HG02798 (cell line): ENCODE measurements around the gene NRP2.

Source experiments
- ATAC-seq: cut with Tn5 transposase; IDR thresholded peaks from one replicate; pipeline ENCODE4 v1.9.1; 2021; ENCODE audit warnings: mild to moderate bottlenecking; ENCODE audit not compliant: unreplicated experiment, poor library complexity

Gene NRP2

GRCh38 chr2:205705511-205706349 lies 23.4 kb downstream of the NRP2 start:
- ATAC-seq, result no peak

- peak; percentile 97 for ATAC-seq
These were observed 24.6 kb downstream of the NRP2 start for GRCh38 chr2:205706769-205707381.

GRCh38 chr2:205708231-205708631 lies 25.9 kb downstream of the NRP2 start:
- no peak for ATAC-seq

- no peak for ATAC-seq
These were observed 27.0 kb downstream of the NRP2 start for GRCh38 chr2:205709319-205709718.

- no peak for ATAC-seq
These were observed 30.2 kb downstream of the NRP2 start for GRCh38 chr2:205712508-205712907.

- no peak for ATAC-seq
These were observed 30.8 kb downstream of the NRP2 start for GRCh38 chr2:205713086-205713485.

GRCh38 chr2:205714058-205714776 lies 31.9 kb downstream of the NRP2 start:
- peak; percentile 78 for ATAC-seq

GRCh38 chr2:205714789-205715720 lies 32.8 kb downstream of the NRP2 start:
- ATAC-seq, result no peak

- ATAC-seq, result no peak
These were observed 33.7 kb downstream of the NRP2 start for GRCh38 chr2:205715831-205716525.

- no peak for ATAC-seq
These were observed 35.0 kb downstream of the NRP2 start for GRCh38 chr2:205717175-205717846.

GRCh38 chr2:205717999-205718398 lies 35.7 kb downstream of the NRP2 start:
- ATAC-seq, result no peak

- ATAC-seq, result no peak
These were observed 37.5 kb downstream of the NRP2 start for GRCh38 chr2:205719847-205720246.

- ATAC-seq, result no peak
These were observed 38.2 kb downstream of the NRP2 start for GRCh38 chr2:205720451-205720902.

GRCh38 chr2:205721057-205721449 lies 38.8 kb downstream of the NRP2 start:
- no peak for ATAC-seq

GRCh38 chr2:205722283-205722918 lies 40.1 kb downstream of the NRP2 start:
- ATAC-seq, result peak; percentile 24

- ATAC-seq, result no peak
These were observed 40.9 kb downstream of the NRP2 start for GRCh38 chr2:205723179-205723578.

GRCh38 chr2:205725059-205725458 lies 42.8 kb downstream of the NRP2 start:
- no peak for ATAC-seq

GRCh38 chr2:205726506-205726905 lies 44.2 kb downstream of the NRP2 start:
- ATAC-seq, result no peak
